DMS79 treated with DMSO at 0.1 percent for 48 hours (cell line): ENCODE measurements around the gene CDC34.
A peak's percentile ranks its signal among the peaks of the same experiment; 100 is the strongest.

Experiments
- DNase-seq: peaks from one replicate; lab custom pipeline; 2025; lab: John Stamatoyannopoulos, UW

Gene CDC34

GRCh38 chr19:542173-542866 lies 10.8 kb downstream of the CDC34 start:
- DNase-seq, result no peak

DNA sequence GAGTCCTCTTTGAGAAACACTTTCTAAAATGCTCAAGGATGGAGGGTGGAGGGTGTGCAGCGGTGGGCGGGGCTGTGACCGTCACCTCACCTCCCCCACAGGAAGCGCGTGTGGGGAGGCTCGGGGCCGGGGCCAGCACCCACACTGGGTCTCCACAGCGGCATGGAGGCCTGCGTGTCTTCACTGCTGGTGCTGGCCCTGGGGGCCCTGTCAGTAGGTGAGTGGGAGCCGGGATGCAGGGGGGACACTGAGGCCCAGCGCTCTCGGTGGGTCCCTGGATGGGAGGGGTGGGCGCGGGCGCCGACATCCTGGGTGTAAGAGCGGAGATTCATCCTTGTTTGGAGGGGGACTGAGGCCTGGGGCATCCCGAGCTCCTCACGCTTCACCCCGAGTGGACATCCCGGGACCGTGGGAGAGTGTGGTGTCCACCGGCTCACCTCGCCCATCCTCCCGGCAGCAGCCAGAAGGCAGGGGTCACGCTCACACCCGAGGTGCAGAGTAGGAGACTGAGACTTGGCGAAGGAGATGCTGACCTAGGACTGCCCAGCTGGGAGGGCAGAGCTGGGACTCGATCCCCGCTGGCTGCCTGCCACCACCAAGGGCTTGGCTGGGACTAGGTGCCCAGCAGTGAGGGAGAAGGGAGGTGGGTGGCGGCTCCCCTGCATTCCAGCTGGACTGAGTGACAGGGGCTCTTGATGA lies 12.5 kb downstream of the CDC34 start, which contains the start of gene GZMM:
GZMM (plus strand) TSS at position 144 of the 699 bp plus-strand sequence; CDS start at position 163, 19 bp downstream.
- DNase-seq, result no peak

DNA sequence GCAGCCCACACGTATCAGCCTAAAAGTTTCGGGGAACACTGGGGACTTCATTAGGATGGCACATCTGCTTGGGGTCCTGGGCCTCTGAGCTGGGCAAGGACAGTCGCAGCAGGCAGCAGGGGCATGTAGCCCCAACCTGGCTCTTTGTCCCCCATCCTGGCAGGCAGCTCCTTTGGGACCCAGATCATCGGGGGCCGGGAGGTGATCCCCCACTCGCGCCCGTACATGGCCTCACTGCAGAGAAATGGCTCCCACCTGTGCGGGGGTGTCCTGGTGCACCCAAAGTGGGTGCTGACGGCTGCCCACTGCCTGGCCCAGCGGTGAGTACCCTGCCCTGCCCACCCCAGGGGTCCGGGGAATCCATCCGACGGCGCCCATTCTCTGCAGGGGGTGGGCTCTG lies 15.6 kb downstream of the CDC34 start:
- no peak for DNase-seq

- DNase-seq, result no peak
Observed at GRCh38 chr19:547836-548720, 16.5 kb downstream of the CDC34 start.

DNA sequence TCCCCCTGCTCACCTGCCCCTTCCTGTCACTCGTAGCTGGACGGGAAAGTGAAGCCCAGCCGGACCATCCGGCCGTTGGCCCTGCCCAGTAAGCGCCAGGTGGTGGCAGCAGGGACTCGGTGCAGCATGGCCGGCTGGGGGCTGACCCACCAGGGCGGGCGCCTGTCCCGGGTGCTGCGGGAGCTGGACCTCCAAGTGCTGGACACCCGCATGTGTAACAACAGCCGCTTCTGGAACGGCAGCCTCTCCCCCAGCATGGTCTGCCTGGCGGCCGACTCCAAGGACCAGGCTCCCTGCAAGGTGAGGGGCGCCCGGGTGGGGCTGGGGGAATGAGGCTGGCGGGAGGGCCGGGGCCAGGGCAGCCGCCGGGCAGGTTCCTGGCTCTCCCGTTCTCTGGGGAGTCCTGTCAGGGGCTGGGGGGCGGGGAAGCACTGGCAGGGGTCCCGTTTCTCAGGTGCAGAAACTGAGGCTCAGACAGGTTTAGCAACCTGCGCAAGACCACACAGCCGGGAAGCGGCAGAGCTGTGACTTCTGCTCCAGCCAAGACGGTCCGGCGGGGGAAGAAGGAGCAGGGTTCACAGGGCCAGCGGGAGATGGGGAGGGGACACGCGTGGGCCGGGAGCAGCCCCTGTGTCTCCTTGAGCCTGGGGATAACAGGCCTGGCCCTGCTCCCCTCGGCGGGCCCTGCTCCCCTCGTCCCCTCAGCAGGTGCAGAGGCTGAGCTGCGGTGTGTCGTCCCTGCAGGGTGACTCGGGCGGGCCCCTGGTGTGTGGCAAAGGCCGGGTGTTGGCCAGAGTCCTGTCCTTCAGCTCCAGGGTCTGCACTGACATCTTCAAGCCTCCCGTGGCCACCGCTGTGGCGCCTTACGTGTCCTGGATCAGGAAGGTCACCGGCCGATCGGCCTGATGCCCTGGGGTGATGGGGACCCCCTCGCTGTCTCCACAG lies 17.6 kb downstream of the CDC34 start:
- no peak for DNase-seq

GRCh38 chr19:554817-555216 lies 23.3 kb downstream of the CDC34 start:
- DNase-seq, result no peak

- no peak for DNase-seq
Observed at GRCh38 chr19:555474-555808, 23.9 kb downstream of the CDC34 start.

GRCh38 chr19:556611-557382 lies 25.2 kb downstream of the CDC34 start:
- no peak for DNase-seq

- DNase-seq, result no peak
Observed at GRCh38 chr19:558770-559439, 27.3 kb downstream of the CDC34 start.

DNA sequence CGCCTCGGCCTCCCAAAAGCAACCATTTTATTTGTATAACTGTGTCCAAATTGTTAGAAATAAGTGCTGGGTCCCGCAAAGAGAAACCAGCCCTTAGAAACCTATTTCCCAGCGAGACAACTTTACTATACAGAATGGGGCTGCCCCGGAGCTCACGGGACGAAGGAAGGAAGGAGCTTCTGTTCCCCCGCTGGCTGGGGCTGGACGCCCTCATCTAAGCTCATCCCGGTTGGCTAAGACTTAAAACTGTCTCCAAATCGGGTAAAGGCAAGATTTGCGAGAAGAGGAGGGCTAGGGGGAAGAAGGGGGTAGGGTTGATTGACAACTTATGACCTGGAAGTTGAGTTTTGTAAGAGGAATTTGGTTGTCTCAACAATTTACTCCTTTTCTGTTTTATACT lies 28.6 kb downstream of the CDC34 start:
- no peak for DNase-seq

- DNase-seq, result no peak
Observed at GRCh38 chr19:566403-566802, 34.8 kb downstream of the CDC34 start.

- DNase-seq, result no peak
Observed at GRCh38 chr19:566844-567243, 35.3 kb downstream of the CDC34 start.

GRCh38 chr19:567296-567900 lies 35.8 kb downstream of the CDC34 start:
- DNase-seq, result no peak

DNA sequence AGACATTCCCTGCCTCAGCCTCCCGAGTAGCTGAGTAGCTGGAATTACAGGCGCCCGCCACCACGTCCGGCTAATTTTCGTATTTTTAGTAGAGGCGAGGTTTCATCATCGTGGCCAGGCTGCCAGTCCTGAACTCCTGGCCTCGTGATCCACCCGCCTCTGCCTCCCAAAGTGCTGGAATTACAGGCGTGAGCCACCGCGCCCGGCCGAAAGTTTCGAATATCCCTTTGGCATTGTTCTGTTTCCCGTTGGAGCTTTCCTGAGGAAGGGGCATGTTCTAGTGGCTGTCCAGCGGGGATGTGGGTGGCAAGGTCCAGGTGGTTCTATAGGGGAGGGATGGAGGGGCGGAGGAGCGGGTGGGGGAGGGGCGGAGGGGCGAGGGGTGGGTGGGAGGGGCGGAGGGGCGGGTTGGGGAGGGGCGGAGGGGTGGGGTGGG lies 38.7 kb downstream of the CDC34 start:
- no peak for DNase-seq

DNA sequence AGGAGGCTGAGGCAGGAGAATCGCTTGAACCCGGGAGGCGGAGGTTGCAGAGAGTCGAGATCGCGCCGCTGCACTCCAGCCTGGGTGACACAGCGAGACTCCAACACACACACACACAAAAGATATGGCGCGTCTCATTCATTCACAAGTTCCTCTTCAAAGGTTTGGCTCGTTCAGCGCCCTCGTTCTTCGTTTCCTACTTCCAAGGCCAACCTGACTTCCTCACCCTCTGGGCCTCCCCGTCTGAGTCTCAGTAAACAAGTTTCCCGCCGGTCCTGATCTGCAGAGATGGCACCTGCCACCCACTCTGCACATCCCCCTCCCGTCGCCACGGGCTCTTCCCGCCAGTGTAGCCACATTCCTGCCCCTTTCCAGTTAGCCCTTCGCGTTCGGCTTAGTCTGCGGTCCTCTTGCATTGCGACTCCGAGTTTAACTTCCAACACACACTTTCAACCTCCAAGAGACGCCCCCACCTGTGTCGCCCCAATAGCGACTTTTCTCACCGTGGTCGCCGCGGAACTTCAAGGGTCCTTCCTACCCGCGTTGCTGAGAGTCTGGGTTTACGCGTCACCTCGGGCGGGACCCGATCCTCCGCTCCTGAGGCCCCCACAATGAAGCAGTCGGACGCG lies 39.5 kb downstream of the CDC34 start:
- DNase-seq, result peak; percentile 64

- DNase-seq, result peak; percentile 57
Observed at GRCh38 chr19:571566-571974, 40.0 kb downstream of the CDC34 start.

GRCh38 chr19:572140-572742 lies 40.7 kb downstream of the CDC34 start, which contains the start of gene BSG:
Gene BSG, plus strand, starts transcription at chr19:572596. Its CDS starts 39 bp downstream, at chr19:572635.
- peak; percentile 95 for DNase-seq

GRCh38 chr19:572743-573518 lies 41.4 kb downstream of the CDC34 start:
- peak; percentile 34 for DNase-seq
